ENCODE measurements around the gene CAMK1D. TPM values are rescaled to one million over a fixed set of nuclear protein-coding genes. Genes with fewer than 3 reads are reported as not detected.

Gene CAMK1D
- total and polyA plus RNA-seq, 2 of the 8 experiments (the other 6 are each of a cell fraction or from before 2014, with no cell fraction given), result 3.5 to 10.6 TPM

GRCh38 chr10:12367272-12367671 lies 17.9 kb downstream of the CAMK1D start:
- H3K36me3 ChIP-seq (ENCODE audit: control insufficient read depth in 2 of 4, insufficient read depth in 4 of 4, low read length in 3 of 4), result no peaks in the 10 kb centered on the region
- no peak overlapping the region for H4K8ac ChIP-seq (ENCODE audit: extremely low read depth, insufficient read depth, low read length)
- no peak overlapping the region for H4K91ac ChIP-seq (replicated peaks; ENCODE audit: insufficient read length, low read length)
- no peaks in the 10 kb centered on the region for H4K20me1 ChIP-seq (replicated peaks in 1 of 2; ENCODE audit: control insufficient read depth in 1 of 2, insufficient read depth in 2 of 2, low read length in 2 of 2)
- H2AK5ac ChIP-seq (ENCODE audit: low read depth, low read length), result no peak overlapping the region
- DNase-seq (ENCODE audit: low read depth in 1 of 2, low spot score in 2 of 2) (no peak), FAIRE-seq (no peak)
- H3K23me2 ChIP-seq (ENCODE audit: low read depth, low read length), result no peaks in the 10 kb centered on the region
- no peaks in the 10 kb centered on the region for H3K27me3 ChIP-seq (replicated peaks in 1 of 4; ENCODE audit: control insufficient read depth in 3 of 4, extremely low read depth in 1 of 4, insufficient read depth in 3 of 4, low read length in 3 of 4)
- POLR2A ChIA-PET (ENCODE audit: partially characterized antibody), result interaction anchor here (0.7 to 0.9 kb wide), 2 partner anchors 9 to 12 kb away, joined by 3 read pairs; no protein-coding TSS in a partner anchor
- WGBS, 2 experiments (ENCODE audit: extremely low coverage in 1 of 2, insufficient coverage in 1 of 2, insufficient read length in 1 of 2, insufficient replicate concordance in 2 of 2, low coverage in 1 of 2, low lambda C conversion rate in 2 of 2, missing lambda C conversion rate in 1 of 2), result 84% methylated on average over 4 of the region's 4 CpGs; no CpG with 5 or more reads in 1 of the 2 experiments
- H3K18ac ChIP-seq (ENCODE audit: extremely low read depth, low read length), result no peak overlapping the region
- no peak overlapping the region for H2BK20ac ChIP-seq (ENCODE audit: low read length)
- H2BK15ac ChIP-seq (ENCODE audit: low read length), result no peak overlapping the region
- H3K79me2 ChIP-seq (ENCODE audit: control insufficient read depth in 1 of 2, insufficient read depth in 2 of 2, low read length in 2 of 2), result no peaks in the 10 kb centered on the region; a peak in 1 of 4 replicates
- no peaks in the 10 kb centered on the region for H3K79me1 ChIP-seq (ENCODE audit: low read depth, low read length)
- no peak overlapping the region for H2BK5ac ChIP-seq (ENCODE audit: low read depth, low read length)
- no peak overlapping the region for H3K4ac ChIP-seq (replicated peaks; ENCODE audit: insufficient read length, low read depth, low read length)
- no peak overlapping the region for H2AFZ ChIP-seq (ENCODE audit: low read length)
- no peak overlapping the region for H3K23ac ChIP-seq (ENCODE audit: insufficient read length)
- H4K5ac ChIP-seq (ENCODE audit: insufficient read length, low read depth, low read length), result no peak overlapping the region
- CTCF ChIA-PET (ENCODE audit: partially characterized antibody), result interaction anchor here (0.6 kb wide), 1 partner anchor 295 kb away, joined by 3 read pairs; no protein-coding TSS in a partner anchor
- H3K4me1 ChIP-seq (replicated peaks in 1 of 4; ENCODE audit: control insufficient read depth in 3 of 4, insufficient read depth in 4 of 4, low read length in 3 of 4), result no peaks in the 10 kb centered on the region
- no peak overlapping the region for H3K4me2 ChIP-seq (ENCODE audit: insufficient read depth in 1 of 2, low read depth in 2 of 2, low read length in 2 of 2)
- H3K14ac ChIP-seq (ENCODE audit: insufficient read length), result no peak overlapping the region
- H3K4me3 ChIP-seq (ENCODE audit: extremely low read depth in 1 of 4, insufficient read depth in 2 of 4, low read depth in 3 of 4, low read length in 4 of 4), result no peak overlapping the region
- H3K27ac ChIP-seq (ENCODE audit: low read depth, low read length), result no peak overlapping the region
- H2BK12ac ChIP-seq (ENCODE audit: low read depth, low read length), result no peak overlapping the region
- no peak overlapping the region for H3K56ac ChIP-seq (replicated peaks; ENCODE audit: insufficient read length, low read depth, low read length)
- H3K9me3 ChIP-seq (ENCODE audit: insufficient read depth in 2 of 2, low read depth in 1 of 2, low read length in 1 of 2), result no peaks in the 10 kb centered on the region
- H2BK120ac ChIP-seq (replicated peaks; ENCODE audit: low read depth, low read length), result no peak overlapping the region
- no peak overlapping the region for H3K9ac ChIP-seq (replicated peaks in 1 of 4; ENCODE audit: extremely low read depth in 1 of 4, low read depth in 3 of 4, low read length in 3 of 4)
- TF ChIP-seq KDM5A (IDR thresholded peaks at IDR 0.05; ENCODE audit: low read length) (no peak), PHF8 (conservative IDR thresholded peaks at IDR 0.05; ENCODE audit: low read depth, low read length) (no peak), BACH1 (IDR thresholded peaks at IDR 0.05; ENCODE audit: low read length) (no peak), CEBPB (IDR thresholded peaks at IDR 0.05; ENCODE audit: low read depth, low read length) (no peak), JUN (IDR thresholded peaks at IDR 0.05; ENCODE audit: low read depth, low read length) (no peak), TAF1 (IDR thresholded peaks at IDR 0.05; ENCODE audit: low read depth, low read length) (no peak), SIRT6 (IDR thresholded peaks at IDR 0.05; ENCODE audit: low read length) (no peak), GABPA (IDR thresholded peaks at IDR 0.05; ENCODE audit: borderline replicate concordance, insufficient read depth, low read length) (no peak), SP4 (IDR thresholded peaks at IDR 0.05; ENCODE audit: low read length) (no peak), SIN3A (conservative IDR thresholded peaks at IDR 0.05 in 1 of 2, IDR thresholded peaks at IDR 0.05 in 1 of 2; ENCODE audit: low read depth in 1 of 2, low read length in 2 of 2) (no peak)
- TF ChIP-seq, protein P1, sequence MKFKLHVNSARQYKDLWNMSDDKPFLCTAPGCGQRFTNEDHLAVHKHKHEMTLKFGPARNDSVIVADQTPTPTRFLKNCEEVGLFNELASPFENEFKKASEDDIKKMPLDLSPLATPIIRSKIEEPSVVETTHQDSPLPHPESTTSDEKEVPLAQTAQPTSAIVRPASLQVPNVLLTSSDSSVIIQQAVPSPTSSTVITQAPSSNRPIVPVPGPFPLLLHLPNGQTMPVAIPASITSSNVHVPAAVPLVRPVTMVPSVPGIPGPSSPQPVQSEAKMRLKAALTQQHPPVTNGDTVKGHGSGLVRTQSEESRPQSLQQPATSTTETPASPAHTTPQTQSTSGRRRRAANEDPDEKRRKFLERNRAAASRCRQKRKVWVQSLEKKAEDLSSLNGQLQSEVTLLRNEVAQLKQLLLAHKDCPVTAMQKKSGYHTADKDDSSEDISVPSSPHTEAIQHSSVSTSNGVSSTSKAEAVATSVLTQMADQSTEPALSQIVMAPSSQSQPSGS (IDR thresholded peaks at IDR 0.05; ENCODE audit: low read length), result no peak
- TF ChIP-seq, protein P2, sequence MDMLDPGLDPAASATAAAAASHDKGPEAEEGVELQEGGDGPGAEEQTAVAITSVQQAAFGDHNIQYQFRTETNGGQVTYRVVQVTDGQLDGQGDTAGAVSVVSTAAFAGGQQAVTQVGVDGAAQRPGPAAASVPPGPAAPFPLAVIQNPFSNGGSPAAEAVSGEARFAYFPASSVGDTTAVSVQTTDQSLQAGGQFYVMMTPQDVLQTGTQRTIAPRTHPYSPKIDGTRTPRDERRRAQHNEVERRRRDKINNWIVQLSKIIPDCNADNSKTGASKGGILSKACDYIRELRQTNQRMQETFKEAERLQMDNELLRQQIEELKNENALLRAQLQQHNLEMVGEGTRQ (IDR thresholded peaks at IDR 0.05; ENCODE audit: low read length), result no peak

Data from H1 (cell line).